Measurements from ENCODE around the gene LRTM1.

Gene LRTM1

GRCh38 chr3:54873059-54874010 is 54.5 kb downstream of the LRTM1 start:
- Histone ChIP-seq H3K27ac (ENCODE audit: low read depth, low read length, poor library complexity, severe bottlenecking) (no peak overlapping the region), H3K4me2 (ENCODE audit: low read length) (no peak overlapping the region)

DNA sequence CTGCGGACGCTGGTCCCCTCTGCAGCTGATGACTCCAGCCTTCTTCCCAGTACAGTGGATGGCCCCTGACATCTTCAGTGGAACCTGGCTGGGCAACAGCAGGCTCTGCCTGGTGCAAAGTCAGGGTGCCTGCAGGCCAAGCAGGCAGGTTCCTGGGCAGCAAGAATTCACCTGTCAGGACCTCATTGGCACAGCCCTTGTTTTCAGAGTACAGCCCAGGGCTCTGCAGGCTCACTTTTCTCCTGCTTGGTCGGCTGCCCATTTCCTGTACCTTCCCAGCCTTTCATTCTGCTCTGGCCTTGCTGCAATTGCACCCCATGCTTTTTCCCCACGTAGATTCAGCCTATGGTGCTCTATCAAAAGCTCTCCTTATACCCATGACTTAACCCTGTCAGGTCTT is 56.0 kb downstream of the LRTM1 start:
- Histone ChIP-seq H3K27ac (ENCODE audit: low read depth, low read length, poor library complexity, severe bottlenecking) (no peak overlapping the region), H3K4me3 (ENCODE audit: low read depth, low read length, poor library complexity, severe bottlenecking) (no peak overlapping the region), H3F3A (ENCODE audit: insufficient read depth, low read length) (no peaks in the 10 kb centered on the region), H4K20me1 (ENCODE audit: insufficient read depth, low read length) (no peaks in the 10 kb centered on the region), H3K4me1 (ENCODE audit: insufficient read depth, low read length, severe bottlenecking) (no peaks in the 10 kb centered on the region), H3K9me2 (ENCODE audit: low read depth, low read length) (no peaks in the 10 kb centered on the region), H3K9ac (ENCODE audit: low read length) (no peak overlapping the region), H3K4me2 (ENCODE audit: low read length) (no peak overlapping the region), H3K79me2 (ENCODE audit: insufficient read depth, low read length) (no peaks in the 10 kb centered on the region), H3K36me3 (ENCODE audit: insufficient read depth, low read length) (no peaks in the 10 kb centered on the region), H3K9me3 (ENCODE audit: low read length) (no peaks in the 10 kb centered on the region), H3K27me3 (ENCODE audit: insufficient read depth, low read length) (no peaks in the 10 kb centered on the region), H2AFZ (ENCODE audit: low read length) (no peak overlapping the region)
- no peak for TF ChIP-seq CTCF (IDR thresholded peaks at IDR 0.05; ENCODE audit: low read length)
- TF ChIP-seq EZH2 (IDR thresholded peaks at IDR 0.05; ENCODE audit: borderline replicate concordance, low read length) = no peak

More at GRCh38 chr3:54873059-54874010, 54.5 kb downstream of the LRTM1 start:
- Histone ChIP-seq H3K9me3 (ENCODE audit: low read length) (no peaks in the 10 kb centered on the region), H3K4me1 (ENCODE audit: insufficient read depth, low read length, severe bottlenecking) (no peaks in the 10 kb centered on the region), H3K36me3 (ENCODE audit: insufficient read depth, low read length) (no peaks in the 10 kb centered on the region), H3K79me2 (ENCODE audit: insufficient read depth, low read length) (no peaks in the 10 kb centered on the region), H3F3A (ENCODE audit: insufficient read depth, low read length) (no peaks in the 10 kb centered on the region), H3K9me2 (ENCODE audit: low read depth, low read length) (no peaks in the 10 kb centered on the region), H2AFZ (ENCODE audit: low read length) (no peak overlapping the region), H3K4me3 (ENCODE audit: low read depth, low read length, poor library complexity, severe bottlenecking) (no peak overlapping the region), H3K27me3 (ENCODE audit: insufficient read depth, low read length) (no peaks in the 10 kb centered on the region), H4K20me1 (ENCODE audit: insufficient read depth, low read length) (no peaks in the 10 kb centered on the region), H3K9ac (ENCODE audit: low read length) (no peak overlapping the region)
- TF ChIP-seq EZH2 (IDR thresholded peaks at IDR 0.05; ENCODE audit: borderline replicate concordance, low read length) (no peak), CTCF (IDR thresholded peaks at IDR 0.05; ENCODE audit: low read length) (no peak)

DNA sequence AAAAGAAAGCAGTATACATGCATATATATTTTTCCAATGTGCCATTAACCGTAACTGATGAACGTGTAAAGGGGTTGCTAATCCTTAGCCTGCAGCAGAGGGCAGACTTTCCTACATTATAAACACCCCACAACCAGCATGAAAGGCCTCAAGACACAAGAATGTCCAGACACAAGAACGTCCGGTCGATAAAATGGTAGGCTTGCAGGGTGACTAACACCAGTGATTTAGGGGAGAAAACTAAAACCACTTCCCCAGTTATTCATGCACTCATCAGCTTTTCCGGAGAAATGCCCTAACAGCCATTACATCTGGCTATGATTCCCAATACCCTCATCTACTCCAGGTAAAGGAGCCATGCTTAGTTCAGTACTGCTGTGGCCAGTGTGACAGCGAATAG is 57.4 kb downstream of the LRTM1 start:
- H3K9me3 ChIP-seq (ENCODE audit: low read length) = no peaks in the 10 kb centered on the region
- no peak overlapping the region for H2AFZ ChIP-seq (ENCODE audit: low read length)
- TF ChIP-seq CTCF (IDR thresholded peaks at IDR 0.05; ENCODE audit: low read length) (peak; percentile 31; the same call in 1 of the 2 replicates), EZH2 (IDR thresholded peaks at IDR 0.05; ENCODE audit: borderline replicate concordance, low read length) (no peak)
- no peak overlapping the region for H3K27ac ChIP-seq (ENCODE audit: low read depth, low read length, poor library complexity, severe bottlenecking)
- H3K4me1 ChIP-seq (ENCODE audit: insufficient read depth, low read length, severe bottlenecking) = no peaks in the 10 kb centered on the region
- no peaks in the 10 kb centered on the region for H3K9me2 ChIP-seq (ENCODE audit: low read depth, low read length)
- H3K4me2 ChIP-seq (ENCODE audit: low read length) = no peak overlapping the region
- no peaks in the 10 kb centered on the region for H3K27me3 ChIP-seq (ENCODE audit: insufficient read depth, low read length)
- H3F3A ChIP-seq (ENCODE audit: insufficient read depth, low read length) = no peaks in the 10 kb centered on the region
- no peak overlapping the region for H3K4me3 ChIP-seq (ENCODE audit: low read depth, low read length, poor library complexity, severe bottlenecking)
- H3K9ac ChIP-seq (ENCODE audit: low read length) = no peak overlapping the region
- no peaks in the 10 kb centered on the region for H3K36me3 ChIP-seq (ENCODE audit: insufficient read depth, low read length)
- H4K20me1 ChIP-seq (ENCODE audit: insufficient read depth, low read length) = no peaks in the 10 kb centered on the region
- no peaks in the 10 kb centered on the region for H3K79me2 ChIP-seq (ENCODE audit: insufficient read depth, low read length)
